ENCODE results near the gene DOCK4.

The DOCK4 gene

DNA sequence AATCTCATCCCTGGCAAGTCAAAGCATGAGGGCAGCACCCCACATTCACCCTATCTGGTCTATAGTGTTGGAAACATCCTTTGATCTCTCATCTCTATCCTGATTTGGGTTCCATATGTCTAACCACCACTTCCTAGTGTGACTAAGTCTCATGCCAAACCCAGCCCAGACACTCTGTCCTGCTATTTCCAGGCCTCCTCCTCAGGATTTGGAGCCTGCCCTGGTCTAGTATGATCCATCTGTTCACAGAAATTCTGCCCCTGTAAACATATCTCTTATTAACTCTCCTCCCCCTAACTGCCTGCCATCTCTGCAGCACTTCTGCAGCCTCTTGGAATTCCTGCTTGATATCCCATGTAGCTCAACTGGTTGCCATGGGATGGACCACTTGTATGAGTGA is 323.0 kb downstream of the DOCK4 start:
- no peak for DNase-seq

DNA sequence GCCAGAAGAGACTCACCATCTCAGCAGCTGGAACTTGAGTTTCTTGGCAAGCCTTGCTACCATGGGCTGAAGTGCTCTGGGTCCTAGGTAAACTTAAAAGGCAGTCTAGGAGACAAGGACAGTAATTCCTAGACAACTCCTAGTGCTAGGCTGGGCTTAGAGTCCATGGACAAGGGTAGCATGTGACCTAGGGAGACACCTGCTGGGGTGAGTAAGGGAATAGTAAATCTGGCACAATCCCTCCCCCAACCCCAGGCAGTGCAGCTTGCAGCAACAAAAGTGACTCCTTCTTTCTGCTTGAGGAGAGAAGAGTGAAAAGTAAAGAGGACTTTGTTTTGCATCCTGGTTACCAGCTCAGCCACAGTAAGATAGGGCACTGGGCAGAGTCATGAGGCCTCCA is 327.4 kb downstream of the DOCK4 start:
- DNase-seq, result no peak

- DNase-seq, result no peak
Observed at GRCh38 chr7:111877931-111878330, 328.3 kb downstream of the DOCK4 start.

GRCh38 chr7:111873963-111874690 is 332.1 kb downstream of the DOCK4 start:
- DNase-seq, result no peak

- no peak for DNase-seq
Observed at GRCh38 chr7:111873326-111873646, 332.9 kb downstream of the DOCK4 start.

DNA sequence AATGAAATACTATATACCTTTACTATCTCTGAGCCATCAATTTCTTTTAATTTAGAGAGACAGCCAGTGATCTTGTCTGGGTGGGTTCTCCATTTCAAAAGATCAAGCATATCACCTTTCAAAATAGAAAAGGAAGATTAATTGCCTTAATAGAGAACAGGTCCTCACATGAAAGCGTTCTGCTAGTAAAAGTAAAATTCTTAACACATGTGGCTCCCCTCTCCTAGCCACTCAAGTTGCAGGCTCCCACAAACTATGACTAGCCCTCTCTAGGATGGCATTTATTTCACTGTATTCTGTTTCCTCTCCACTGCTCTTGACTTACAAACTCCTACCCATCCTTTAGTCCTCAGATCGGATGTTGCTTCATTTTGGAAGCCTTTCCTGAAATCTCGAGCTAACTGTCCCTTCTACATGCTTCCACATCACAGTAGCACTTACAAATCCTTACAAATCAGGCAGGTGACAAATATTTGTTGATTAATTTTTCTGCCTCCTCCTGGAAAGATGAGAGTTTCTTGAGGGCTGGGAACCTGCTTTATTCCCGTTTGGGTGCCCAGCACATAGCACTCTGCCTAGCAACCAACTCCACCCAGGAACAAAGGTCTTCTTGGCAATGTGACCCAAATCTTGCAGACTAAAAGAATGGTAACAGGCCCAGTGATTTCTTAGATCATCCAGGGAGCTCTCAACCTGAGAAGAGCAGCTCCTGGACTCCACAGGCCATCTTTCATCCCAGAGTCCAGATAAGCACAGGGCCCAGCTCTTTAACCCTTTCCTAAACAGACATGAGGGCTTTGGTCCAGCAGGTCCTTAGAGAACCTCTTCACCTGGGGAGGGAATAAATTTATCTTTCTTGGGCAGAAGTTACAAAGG is 333.5 kb downstream of the DOCK4 start:
- DNase-seq, result no peak

GRCh38 chr7:111871283-111871682 is 334.9 kb downstream of the DOCK4 start:
- no peak for DNase-seq

- no peak for DNase-seq
Observed at GRCh38 chr7:111869280-111869679, 336.9 kb downstream of the DOCK4 start.

- no peak for DNase-seq
Observed at GRCh38 chr7:111867348-111867931, 338.8 kb downstream of the DOCK4 start.

GRCh38 chr7:111866787-111867186 is 339.4 kb downstream of the DOCK4 start:
- no peak for DNase-seq

GRCh38 chr7:111865430-111865829 is 340.8 kb downstream of the DOCK4 start:
- no peak for DNase-seq

DNA sequence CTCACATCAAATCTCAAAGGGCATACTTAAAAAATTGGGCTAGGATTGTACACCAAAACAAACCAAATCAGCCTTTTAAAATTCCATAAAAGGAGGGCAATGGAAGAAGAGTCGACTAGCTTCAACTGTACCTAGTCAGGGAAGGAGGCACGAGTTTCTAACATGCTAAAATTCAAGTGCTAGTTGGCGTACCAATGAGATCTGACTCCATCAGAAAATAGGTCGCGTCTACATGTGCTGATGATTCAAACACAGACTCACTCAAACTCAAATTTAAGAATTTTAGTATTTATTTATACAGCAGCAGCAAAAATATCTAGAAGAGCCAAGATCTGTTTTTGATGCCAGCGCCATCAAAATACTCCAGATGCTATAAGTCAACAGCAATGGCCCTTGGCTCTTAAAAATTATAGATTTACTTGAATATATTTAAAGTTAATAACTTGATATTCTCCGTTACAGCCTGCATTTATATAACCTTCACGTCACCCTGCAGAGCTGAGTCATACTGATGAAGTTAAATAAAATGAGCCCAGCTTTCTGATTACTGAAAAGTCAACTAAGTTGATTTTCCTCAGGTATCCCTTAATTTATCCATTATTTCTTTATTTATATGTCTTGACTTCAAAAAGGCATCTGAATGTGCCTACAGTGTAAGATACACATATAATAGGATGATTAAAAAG is 341.8 kb downstream of the DOCK4 start:
- DNase-seq, result no peak

DNA sequence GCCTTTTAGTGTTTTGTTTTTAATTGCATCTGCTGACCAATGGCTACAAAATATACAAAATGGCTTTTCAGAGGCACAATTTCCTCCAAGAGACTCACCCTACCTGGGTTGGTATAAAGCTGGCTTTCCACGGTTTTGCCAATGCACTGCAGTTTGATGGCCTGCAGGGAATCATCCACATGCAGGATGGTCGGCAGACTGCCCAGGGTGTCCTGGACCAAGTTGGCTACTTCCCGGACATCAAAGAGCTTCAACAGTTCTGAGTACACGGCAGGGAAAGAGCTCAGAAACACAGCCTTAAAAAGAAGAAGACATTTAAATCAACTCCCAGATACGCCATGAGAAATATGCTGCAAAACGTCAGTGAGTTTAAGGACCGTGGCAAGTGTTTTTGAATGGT is 342.9 kb downstream of the DOCK4 start:
- no peak for DNase-seq

GRCh38 chr7:111860248-111860647 is 346.0 kb downstream of the DOCK4 start:
- no peak for DNase-seq

GRCh38 chr7:111858331-111858730 is 347.9 kb downstream of the DOCK4 start:
- DNase-seq, result no peak

DNA sequence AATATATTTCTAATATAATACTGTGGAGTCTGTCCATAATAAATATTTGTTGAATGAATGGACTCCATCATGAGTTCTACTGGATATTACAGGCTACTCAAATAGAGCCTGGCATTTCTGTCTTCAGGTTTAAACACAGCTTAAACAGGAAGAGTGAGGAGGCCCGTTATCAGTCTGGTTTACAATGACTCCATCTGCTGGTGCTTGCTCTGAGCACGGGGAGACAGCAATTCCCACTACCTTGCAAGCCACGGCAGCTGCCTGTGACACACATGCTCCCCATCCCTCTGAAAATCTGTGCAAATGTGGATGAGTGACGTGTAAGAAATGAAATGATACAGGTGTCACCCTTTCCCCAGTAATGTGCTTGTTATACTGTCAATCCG is 350.4 kb downstream of the DOCK4 start:
- DNase-seq, result no peak

- DNase-seq, result peak; percentile 5 to 61
Observed at GRCh38 chr7:111855161-111855841, 350.9 kb downstream of the DOCK4 start.

- no peak for DNase-seq
Observed at GRCh38 chr7:111853201-111853990, 352.8 kb downstream of the DOCK4 start.

- DNase-seq, result no peak
Observed at GRCh38 chr7:111852081-111852480, 354.1 kb downstream of the DOCK4 start.

DNA sequence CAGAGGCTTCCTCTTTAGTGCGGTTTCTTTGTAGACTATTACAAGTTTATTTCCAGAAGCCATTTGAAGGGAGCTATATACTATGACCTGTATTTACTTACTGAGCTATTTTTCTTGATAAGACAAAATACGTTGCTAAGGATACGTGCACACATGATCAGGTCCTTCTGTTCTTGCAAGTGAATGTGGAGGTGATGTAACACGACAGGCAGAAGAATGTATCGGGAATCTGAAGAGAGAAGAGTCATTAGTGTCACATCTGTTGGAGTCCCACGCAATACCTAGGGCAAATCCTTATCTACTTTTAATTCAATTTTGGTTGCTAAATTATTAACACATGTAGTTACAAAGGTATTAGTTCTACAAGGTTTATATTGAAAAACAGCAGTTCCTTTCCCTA is 359.3 kb downstream of the DOCK4 start:
- no peak for DNase-seq

GRCh38 chr7:111845853-111846252 is 360.3 kb downstream of the DOCK4 start:
- no peak for DNase-seq

All from NCI-H526 (cell line).